Stomach smooth muscle (tissue), 2 donors: ENCODE data around the gene MPST.

Source experiments
- H3K27ac ChIP-seq: one replicate; pipeline ENCODE4 v1.7.0; 2013; ENCODE audit warnings: mild to moderate bottlenecking, low read length, inconsistent platforms
- H3K27me3 ChIP-seq, 2 donors: one replicate each; pipeline ENCODE4 v1.7.0; 2013; ENCODE audit warnings: low read length in 2 of 2; ENCODE audit not compliant: insufficient read depth in 2 of 2, control insufficient read depth in 1 of 2
- H3K36me3 ChIP-seq, 2 donors: one replicate each; pipeline ENCODE4 v1.7.0; 2013; ENCODE audit warnings: low read length in 2 of 2; ENCODE audit not compliant: control insufficient read depth in 2 of 2, insufficient read depth in 2 of 2
- H3K4me1 ChIP-seq: one replicate; pipeline ENCODE4 v1.7.0; 2013; ENCODE audit warnings: low read length; ENCODE audit not compliant: control insufficient read depth, insufficient read depth
- H3K4me3 ChIP-seq, 2 donors: one replicate each; pipeline ENCODE4 v1.7.0; 2013; ENCODE audit warnings: low read length in 2 of 2
- H3K9ac ChIP-seq, 2 donors: one replicate each; pipeline ENCODE4 v1.7.0; 2013; ENCODE audit warnings: low read length in 2 of 2, mild to moderate bottlenecking in 1 of 2
- H3K9me3 ChIP-seq, 2 donors: one replicate each; pipeline ENCODE4 v1.7.0; 2013; ENCODE audit warnings: low read length in 2 of 2; ENCODE audit not compliant: control insufficient read depth in 2 of 2
- donor health status: healthy.
- donor health status: Pancreatic carcinoma.

The MPST gene

DNA sequence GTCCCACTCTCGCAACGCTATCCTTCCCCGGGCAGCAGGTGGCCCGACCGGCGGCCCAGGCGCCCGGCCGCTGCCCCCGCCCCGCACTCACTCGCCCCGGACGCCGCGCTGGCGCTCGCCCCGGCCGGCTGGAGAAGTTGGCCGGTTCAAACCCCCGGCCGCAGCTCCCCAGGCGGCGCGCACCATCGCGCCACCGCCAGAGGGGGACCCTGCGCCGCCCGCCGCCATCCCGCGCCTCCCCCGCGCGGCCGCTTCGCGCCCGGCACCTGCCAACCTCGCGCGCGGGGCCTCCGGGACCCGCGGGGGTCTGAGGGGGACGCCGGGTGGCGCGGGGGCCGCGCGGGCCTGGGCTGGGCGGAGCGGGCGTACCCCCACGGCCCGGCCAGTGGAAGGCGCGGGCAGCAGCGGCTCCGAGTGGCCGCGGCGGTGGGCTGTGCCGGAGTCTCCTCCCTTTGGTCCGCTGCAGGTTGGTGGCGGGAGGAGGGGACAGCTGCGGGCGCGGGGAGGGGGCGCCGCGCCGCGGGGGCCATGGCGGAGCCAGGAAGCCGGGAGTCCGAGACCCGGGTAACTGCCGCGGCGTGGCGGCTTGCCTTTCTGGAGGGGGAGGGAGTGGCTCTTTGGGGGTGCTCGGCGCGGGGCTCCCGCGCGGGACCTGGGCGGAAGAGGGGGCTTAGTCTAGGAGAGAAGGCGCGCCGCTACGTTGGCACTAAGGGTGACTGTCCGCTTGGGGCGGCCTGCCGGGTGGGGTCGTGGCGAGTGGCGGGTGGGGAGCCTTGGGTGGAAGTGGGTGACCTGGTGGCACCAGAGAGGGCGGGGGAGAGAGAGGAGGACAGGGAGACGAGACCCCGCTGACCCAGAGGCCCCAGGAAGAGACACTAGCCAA lies at the start of gene MPST, which contains the start of gene TST:
TSS of gene MPST (plus strand) at position 434 of the 883 bp plus-strand sequence. CDS start at position 529, 95 bp downstream.
TSS of gene TST (minus strand) at position 139 of the 883 bp plus-strand sequence. CDS start 715 bp downstream, outside the sequence.
- Histone ChIP-seq H3K9me3 (no peaks in the 10 kb centered on the region), H3K27ac (peak within 1 kb of the TSS; percentile 82), H3K36me3 (peaks cover 0 to 3% of the 10 kb centered on the region in 2 donors), H3K27me3 (no peaks in the 10 kb centered on the region), H3K9ac (peak within 1 kb of the TSS; percentile 74 to 81), H3K4me3 (peak within 1 kb of the TSS; percentile 85 to 92), H3K4me1 (peaks cover 42% of the 10 kb centered on the region)

DNA sequence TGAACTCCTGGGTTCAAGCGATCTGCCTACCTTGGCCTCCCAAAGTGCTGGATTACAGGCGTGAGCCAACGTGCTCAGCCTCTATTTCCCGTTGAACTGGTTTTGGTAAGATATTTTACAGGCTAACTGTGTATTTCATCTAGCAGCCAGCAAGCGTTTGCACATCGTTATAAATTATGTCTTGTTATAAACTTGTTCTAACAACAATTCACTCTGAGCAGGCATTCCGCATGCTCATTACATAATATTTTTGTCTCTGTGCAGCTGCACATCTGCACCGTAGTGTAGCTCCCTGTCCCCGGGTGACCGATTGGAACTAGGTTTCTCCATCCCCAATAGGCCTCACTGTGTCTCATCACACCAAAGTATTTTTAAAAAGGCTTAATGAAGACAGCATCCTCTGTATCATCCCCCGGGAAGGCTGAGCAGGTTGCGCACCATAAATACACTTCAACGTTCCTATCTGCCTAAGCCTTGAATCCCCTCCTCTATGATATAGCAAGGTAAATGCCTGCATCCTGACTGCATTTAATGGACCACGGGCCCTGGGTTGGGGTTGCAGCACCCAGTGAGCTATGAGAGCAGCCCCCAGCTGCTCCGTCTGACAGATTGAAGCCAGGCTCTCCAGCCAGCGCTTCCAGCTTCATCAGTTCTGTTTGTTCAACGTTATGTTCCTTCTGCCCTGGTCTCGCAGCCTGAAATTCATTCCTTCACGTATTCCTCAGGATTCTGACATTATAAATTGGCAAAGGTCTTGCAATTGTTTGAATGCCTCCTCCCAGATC lies 48.0 kb upstream of the MPST start:
- H3K36me3 ChIP-seq, result no peaks in the 10 kb centered on the region
- no peak overlapping the region for H3K27ac ChIP-seq
- no peaks in the 10 kb centered on the region for H3K4me1 ChIP-seq
- no peaks in the 10 kb centered on the region for H3K27me3 ChIP-seq
- H3K4me3 ChIP-seq, result no peak overlapping the region
- no peak overlapping the region for H3K9ac ChIP-seq
- no peaks in the 10 kb centered on the region for H3K9me3 ChIP-seq

DNA sequence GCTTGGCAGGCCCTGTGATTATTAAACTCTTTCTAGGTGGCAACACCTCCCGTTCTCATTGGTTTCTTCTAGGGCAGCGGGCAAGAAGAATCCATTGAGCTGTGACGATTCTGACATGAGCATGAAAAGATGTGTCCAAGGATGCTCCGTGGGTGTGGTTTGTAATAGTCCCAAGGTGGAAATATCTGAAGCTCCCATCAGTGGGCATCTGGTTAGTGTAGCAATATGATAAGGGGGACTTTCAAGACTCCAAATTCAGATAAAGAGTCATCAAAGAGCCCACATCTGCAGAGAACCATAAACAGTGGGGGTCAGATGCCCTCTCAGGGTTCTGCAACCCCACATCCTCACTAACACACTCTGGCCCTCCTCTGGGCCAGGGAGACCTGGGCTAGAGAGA lies 42.9 kb upstream of the MPST start:
- Histone ChIP-seq H3K9ac (no peak overlapping the region), H3K36me3 (no peaks in the 10 kb centered on the region)

DNA sequence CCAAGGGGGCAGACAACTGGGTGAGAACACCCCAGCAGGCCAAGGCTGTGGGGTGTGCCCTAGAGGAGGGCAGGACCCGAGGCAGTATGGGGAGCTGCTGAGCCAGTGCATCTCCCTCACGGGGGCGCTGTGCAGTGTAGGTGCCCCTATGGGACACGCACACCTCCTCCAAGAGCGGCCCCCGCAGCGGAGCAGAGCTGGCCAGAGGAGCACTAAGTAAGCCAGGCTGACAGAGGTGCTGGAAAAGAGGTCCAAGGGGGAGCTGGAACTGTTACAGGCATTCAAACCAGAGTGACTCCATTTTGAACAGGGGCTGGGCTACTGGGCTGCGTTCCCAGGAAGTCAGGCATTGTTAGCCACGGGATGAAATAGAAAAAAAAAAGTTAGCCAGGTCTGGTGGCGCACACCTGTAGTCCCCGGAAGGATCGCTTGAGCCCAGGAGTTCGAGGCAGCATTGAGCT lies 42.1 kb upstream of the MPST start:
- H3K36me3 ChIP-seq, result no peaks in the 10 kb centered on the region
- no peaks in the 10 kb centered on the region for H3K9me3 ChIP-seq
- H3K27ac ChIP-seq, result no peak overlapping the region
- peaks cover 8% of the 10 kb centered on the region for H3K4me1 ChIP-seq
- H3K9ac ChIP-seq, result peak overlapping the region; percentile 45 to 58
- H3K27me3 ChIP-seq, result peaks cover 0 to 6% of the 10 kb centered on the region in 2 donors
- peak overlapping the region; percentile 68 to 72 for H3K4me3 ChIP-seq

More for the DNA sequence above, 42.9 kb upstream of the MPST start:
- H3K9me3 ChIP-seq, result no peaks in the 10 kb centered on the region
- no peak overlapping the region for H3K4me3 ChIP-seq
- H3K27ac ChIP-seq, result no peak overlapping the region
- peaks cover 8% of the 10 kb centered on the region for H3K4me1 ChIP-seq
- peaks cover 0 to 2% of the 10 kb centered on the region in 2 donors for H3K27me3 ChIP-seq

DNA sequence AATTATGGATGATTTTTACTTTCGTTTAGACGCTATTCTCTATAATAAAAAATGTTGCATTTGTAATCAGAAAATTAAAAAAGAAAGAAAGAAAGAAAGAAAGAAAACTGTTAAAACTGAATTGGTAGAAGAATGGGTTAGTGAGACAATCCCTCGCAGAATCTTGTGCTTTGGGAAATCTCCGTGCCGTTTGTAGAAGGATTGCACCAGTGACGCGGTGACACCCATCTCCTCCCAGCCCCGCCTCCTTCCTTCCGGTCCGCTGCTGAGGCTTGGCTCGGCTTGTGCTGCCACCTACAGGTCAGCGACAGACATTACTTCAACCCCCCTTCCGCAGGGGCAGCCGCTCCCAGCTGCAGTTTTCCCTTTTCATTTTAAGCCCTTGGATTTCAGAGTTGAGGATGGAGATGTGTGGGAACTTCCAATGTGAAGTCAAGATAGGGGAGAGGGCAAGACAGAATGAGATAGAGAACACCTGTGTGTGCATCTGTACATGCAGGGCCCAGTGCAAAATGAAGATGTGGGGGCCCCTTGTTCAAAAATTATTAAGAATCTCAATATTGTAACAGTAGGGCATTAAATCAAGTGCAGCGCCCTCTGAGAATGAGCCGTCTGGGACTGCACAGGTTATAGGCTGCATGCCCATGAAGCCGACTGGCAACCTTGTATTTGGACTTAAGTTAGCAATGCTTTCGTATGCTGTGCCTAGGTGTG lies 41.4 kb upstream of the MPST start:
- no peaks in the 10 kb centered on the region for H3K36me3 ChIP-seq
- H3K4me1 ChIP-seq, result peaks cover 8% of the 10 kb centered on the region
- no peaks in the 10 kb centered on the region for H3K9me3 ChIP-seq
- H3K27me3 ChIP-seq, result peaks cover 0 to 9% of the 10 kb centered on the region in 2 donors
- peak overlapping the region; percentile 45 to 58 for H3K9ac ChIP-seq
- H3K27ac ChIP-seq, result no peak overlapping the region
- peak overlapping the region; percentile 68 to 72 for H3K4me3 ChIP-seq

DNA sequence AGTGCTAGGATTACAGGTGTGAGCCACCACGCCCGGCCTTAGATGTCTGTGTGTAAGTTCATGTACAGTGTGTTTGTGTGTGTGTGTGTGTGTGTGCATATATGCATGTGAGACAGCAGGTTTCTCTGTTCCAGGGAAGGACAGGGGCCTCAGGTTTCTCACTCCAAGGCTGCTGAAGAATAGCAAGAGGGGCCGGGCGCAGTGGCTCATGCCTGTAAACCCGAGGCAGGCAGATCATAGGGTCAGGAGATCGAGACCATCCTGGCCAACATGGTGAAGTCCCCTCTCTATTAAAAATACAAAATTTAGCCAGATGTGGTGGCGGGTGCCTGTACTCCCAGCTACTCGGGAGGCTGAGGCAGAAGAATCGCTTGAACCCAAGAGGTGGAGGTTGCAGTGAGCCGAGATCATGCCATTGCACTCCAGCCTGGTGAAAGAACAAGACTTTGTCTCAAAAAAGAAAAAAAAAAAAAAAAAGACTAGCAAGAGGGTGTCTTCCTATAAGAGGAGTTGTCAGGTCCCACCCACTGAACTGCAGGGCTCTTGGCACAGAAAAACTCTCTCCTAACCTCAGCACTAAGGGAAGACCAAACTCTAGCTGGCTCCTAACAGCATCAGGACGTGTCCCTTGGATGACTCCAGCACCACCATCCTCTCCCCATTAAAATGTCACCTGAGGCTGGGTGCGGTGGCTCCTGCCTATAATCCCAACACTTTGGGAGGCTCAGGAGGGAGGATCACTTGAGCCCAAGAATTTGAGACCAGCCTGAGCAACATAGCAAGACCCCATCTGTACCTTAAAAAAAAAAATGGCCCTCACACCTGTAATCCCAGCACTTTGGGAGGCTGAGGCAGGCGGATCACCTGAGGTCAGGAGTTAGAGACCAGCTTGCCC lies 40.3 kb upstream of the MPST start:
- no peaks in the 10 kb centered on the region for H3K9me3 ChIP-seq
- H3K27ac ChIP-seq, result no peak overlapping the region
- no peaks in the 10 kb centered on the region for H3K36me3 ChIP-seq
- H3K27me3 ChIP-seq, result peaks cover under 1 to 9% of the 10 kb centered on the region in 2 donors
- H3K4me3 ChIP-seq, result no peak overlapping the region
- H3K9ac ChIP-seq, result no peak overlapping the region
- H3K4me1 ChIP-seq, result peaks cover 8% of the 10 kb centered on the region

DNA sequence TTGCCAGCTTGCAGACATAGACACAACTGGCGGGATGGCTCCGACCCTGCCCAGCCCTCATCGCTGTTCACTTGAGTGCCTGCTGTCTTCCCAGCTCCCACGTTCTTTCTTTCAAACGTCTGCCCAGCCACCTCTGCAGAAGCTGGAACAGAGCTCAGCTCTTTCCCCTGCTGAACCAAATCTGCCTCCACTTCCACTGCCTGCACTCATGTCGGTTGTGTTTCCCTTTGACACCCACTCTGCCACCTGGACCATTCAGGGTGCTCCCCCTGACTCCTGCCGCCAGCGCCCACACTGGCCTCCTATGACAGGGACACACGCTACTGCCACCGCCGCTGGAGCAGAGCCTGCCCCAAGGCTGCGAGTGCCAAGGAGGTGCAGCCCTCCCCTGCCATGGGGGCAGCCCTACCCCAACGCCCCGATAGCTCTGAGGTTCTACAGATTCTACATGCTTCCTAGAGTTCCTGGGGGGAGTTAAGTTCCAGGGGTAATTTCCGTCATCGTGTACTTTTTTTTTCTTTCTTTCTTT lies 38.2 kb upstream of the MPST start:
- Histone ChIP-seq H3K9me3 (peaks cover 7 to 11% of the 10 kb centered on the region in 2 donors), H3K4me3 (no peak overlapping the region), H3K27ac (no peak overlapping the region), H3K36me3 (no peaks in the 10 kb centered on the region), H3K4me1 (peaks cover 8% of the 10 kb centered on the region), H3K27me3 (peaks cover 3 to 9% of the 10 kb centered on the region in 2 donors), H3K9ac (no peak overlapping the region)

DNA sequence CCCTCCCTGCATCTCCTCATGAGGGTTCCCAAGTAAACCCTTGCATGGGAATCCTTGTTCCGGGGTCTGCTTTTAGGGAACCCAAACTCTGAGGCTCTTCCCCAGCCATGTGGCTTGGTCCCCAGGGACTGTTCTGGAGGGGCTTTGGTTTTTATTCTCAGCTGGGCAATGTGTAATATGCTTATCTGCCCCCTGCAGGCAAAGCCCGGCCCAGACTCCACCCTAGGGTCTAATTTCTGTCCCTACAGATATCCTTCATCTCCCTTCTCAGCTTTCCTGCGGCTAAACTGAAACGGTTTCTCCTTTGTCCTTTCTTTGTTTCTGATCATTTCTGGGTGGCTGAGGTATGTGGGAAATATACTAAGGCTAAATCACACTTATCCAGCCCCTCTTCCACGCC lies 37.4 kb upstream of the MPST start:
- Histone ChIP-seq H3K4me3 (no peak overlapping the region), H3K9me3 (peaks cover 9 to 13% of the 10 kb centered on the region in 2 donors), H3K36me3 (no peaks in the 10 kb centered on the region), H3K9ac (no peak overlapping the region), H3K27ac (no peak overlapping the region), H3K4me1 (peaks cover 8% of the 10 kb centered on the region), H3K27me3 (peaks cover 3 to 9% of the 10 kb centered on the region in 2 donors)

DNA sequence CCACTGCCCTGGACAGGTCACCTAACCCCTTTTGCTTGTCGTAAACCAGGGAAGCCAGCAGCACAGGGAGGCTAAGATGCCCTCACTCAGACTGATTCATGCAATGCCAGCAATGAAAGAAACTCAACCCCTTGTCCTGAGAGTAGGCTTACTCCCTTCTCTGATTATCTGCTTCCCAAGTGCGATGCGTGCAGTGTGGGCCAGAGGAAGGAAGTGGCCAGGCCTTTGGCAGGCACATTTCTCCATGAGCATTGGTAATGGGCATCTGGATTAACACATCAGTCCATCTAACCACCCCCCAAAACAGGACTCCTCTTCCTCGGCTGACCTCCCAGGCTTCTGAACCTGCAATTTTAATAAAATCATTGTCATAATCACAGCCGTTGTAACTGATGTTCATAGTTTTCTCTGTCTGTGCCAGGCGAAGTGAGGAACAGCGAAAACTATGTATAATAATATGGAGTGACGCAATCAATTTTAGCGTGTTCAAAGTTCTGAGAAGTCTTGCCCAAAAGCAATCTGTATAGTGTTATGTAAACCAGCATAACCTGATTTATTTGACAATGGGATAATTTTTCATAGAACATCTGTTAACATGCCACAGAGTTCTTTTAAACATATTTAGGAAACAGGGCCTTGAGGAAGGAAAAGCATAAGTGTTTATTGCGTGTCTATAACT lies 34.2 kb upstream of the MPST start:
- Histone ChIP-seq H3K9me3 (peaks cover 9 to 13% of the 10 kb centered on the region in 2 donors), H3K27me3 (peaks cover 7 to 18% of the 10 kb centered on the region in 2 donors), H3K27ac (no peak overlapping the region), H3K4me3 (no peak overlapping the region), H3K4me1 (no peaks in the 10 kb centered on the region), H3K9ac (no peak overlapping the region), H3K36me3 (no peaks in the 10 kb centered on the region)
